ENCODE data around the gene DOHH.

The DOHH gene

GRCh38 chr19:3520166-3521103, 20.0 kb upstream of the DOHH start:
- Histone ChIP-seq H3K9me3 (ENCODE audit: low read length) (no peaks in the 10 kb centered on the region), H3K4me1 (ENCODE audit: insufficient read depth, low read length) (no peaks in the 10 kb centered on the region), H3K4me3 (ENCODE audit: low read length) (no peak overlapping the region), H2AFZ (ENCODE audit: low read depth, low read length) (no peak overlapping the region), H3K27me3 (ENCODE audit: insufficient read depth, low read length) (no peaks in the 10 kb centered on the region), H3K36me3 (ENCODE audit: insufficient read depth, low read length) (peaks cover 56% of the 10 kb centered on the region)

- H3K27me3 ChIP-seq (ENCODE audit: insufficient read depth, low read length), result no peaks in the 10 kb centered on the region
- H3K4me1 ChIP-seq (ENCODE audit: insufficient read depth, low read length), result no peaks in the 10 kb centered on the region
- H3K4me3 ChIP-seq (ENCODE audit: low read length), result no peak overlapping the region
- no peaks in the 10 kb centered on the region for H3K9me3 ChIP-seq (ENCODE audit: low read length)
- H3K36me3 ChIP-seq (ENCODE audit: insufficient read depth, low read length), result peaks cover 45% of the 10 kb centered on the region
- H2AFZ ChIP-seq (ENCODE audit: low read depth, low read length), result no peak overlapping the region
Measured at GRCh38 chr19:3519126-3519525, 18.7 kb upstream of the DOHH start.

GRCh38 chr19:3518659-3519058, 18.2 kb upstream of the DOHH start:
- Histone ChIP-seq H3K9me3 (ENCODE audit: low read length) (no peaks in the 10 kb centered on the region), H3K27me3 (ENCODE audit: insufficient read depth, low read length) (no peaks in the 10 kb centered on the region), H3K4me1 (ENCODE audit: insufficient read depth, low read length) (no peaks in the 10 kb centered on the region), H2AFZ (ENCODE audit: low read depth, low read length) (no peak overlapping the region), H3K4me3 (ENCODE audit: low read length) (no peak overlapping the region), H3K36me3 (ENCODE audit: insufficient read depth, low read length) (peaks cover 44% of the 10 kb centered on the region)

GRCh38 chr19:3518255-3518654, 17.8 kb upstream of the DOHH start:
- Histone ChIP-seq H3K4me3 (ENCODE audit: low read length) (no peak overlapping the region), H3K36me3 (ENCODE audit: insufficient read depth, low read length) (peaks cover 43% of the 10 kb centered on the region), H2AFZ (ENCODE audit: low read depth, low read length) (no peak overlapping the region), H3K9me3 (ENCODE audit: low read length) (no peaks in the 10 kb centered on the region), H3K4me1 (ENCODE audit: insufficient read depth, low read length) (no peaks in the 10 kb centered on the region), H3K27me3 (ENCODE audit: insufficient read depth, low read length) (no peaks in the 10 kb centered on the region)

GRCh38 chr19:3517638-3518037, 17.2 kb upstream of the DOHH start:
- H3K36me3 ChIP-seq (ENCODE audit: insufficient read depth, low read length), result peaks cover 43% of the 10 kb centered on the region

GRCh38 chr19:3516675-3517207, 16.3 kb upstream of the DOHH start:
- peaks cover 41% of the 10 kb centered on the region for H3K36me3 ChIP-seq (ENCODE audit: insufficient read depth, low read length)

More at GRCh38 chr19:3517638-3518037, 17.2 kb upstream of the DOHH start:
- Histone ChIP-seq H3K27me3 (ENCODE audit: insufficient read depth, low read length) (no peaks in the 10 kb centered on the region), H3K4me1 (ENCODE audit: insufficient read depth, low read length) (no peaks in the 10 kb centered on the region), H2AFZ (ENCODE audit: low read depth, low read length) (no peak overlapping the region), H3K9me3 (ENCODE audit: low read length) (no peaks in the 10 kb centered on the region), H3K4me3 (ENCODE audit: low read length) (no peak overlapping the region)

GRCh38 chr19:3515891-3516422, 15.5 kb upstream of the DOHH start:
- no peaks in the 10 kb centered on the region for H3K27me3 ChIP-seq (ENCODE audit: insufficient read depth, low read length)
- H3K4me1 ChIP-seq (ENCODE audit: insufficient read depth, low read length), result no peaks in the 10 kb centered on the region
- H2AFZ ChIP-seq (ENCODE audit: low read depth, low read length), result no peak overlapping the region
- H3K4me3 ChIP-seq (ENCODE audit: low read length), result no peak overlapping the region
- peaks cover 41% of the 10 kb centered on the region for H3K36me3 ChIP-seq (ENCODE audit: insufficient read depth, low read length)
- no peaks in the 10 kb centered on the region for H3K9me3 ChIP-seq (ENCODE audit: low read length)

More at GRCh38 chr19:3516675-3517207, 16.3 kb upstream of the DOHH start:
- Histone ChIP-seq H2AFZ (ENCODE audit: low read depth, low read length) (no peak overlapping the region), H3K4me1 (ENCODE audit: insufficient read depth, low read length) (no peaks in the 10 kb centered on the region), H3K27me3 (ENCODE audit: insufficient read depth, low read length) (no peaks in the 10 kb centered on the region), H3K9me3 (ENCODE audit: low read length) (no peaks in the 10 kb centered on the region), H3K4me3 (ENCODE audit: low read length) (no peak overlapping the region)

GRCh38 chr19:3514930-3515329, 14.5 kb upstream of the DOHH start:
- Histone ChIP-seq H2AFZ (ENCODE audit: low read depth, low read length) (no peak overlapping the region), H3K27me3 (ENCODE audit: insufficient read depth, low read length) (no peaks in the 10 kb centered on the region), H3K4me3 (ENCODE audit: low read length) (no peak overlapping the region), H3K36me3 (ENCODE audit: insufficient read depth, low read length) (peaks cover 45% of the 10 kb centered on the region), H3K9me3 (ENCODE audit: low read length) (no peaks in the 10 kb centered on the region), H3K4me1 (ENCODE audit: insufficient read depth, low read length) (no peaks in the 10 kb centered on the region)

GRCh38 chr19:3513229-3514140, 13.0 kb upstream of the DOHH start:
- Histone ChIP-seq H3K27me3 (ENCODE audit: insufficient read depth, low read length) (no peaks in the 10 kb centered on the region), H3K9me3 (ENCODE audit: low read length) (no peaks in the 10 kb centered on the region), H3K36me3 (ENCODE audit: insufficient read depth, low read length) (peaks cover 44% of the 10 kb centered on the region)

GRCh38 chr19:3512562-3513228, 12.2 kb upstream of the DOHH start:
- no peak overlapping the region for H2AFZ ChIP-seq (ENCODE audit: low read depth, low read length)
- H3K4me1 ChIP-seq (ENCODE audit: insufficient read depth, low read length), result peaks cover 2% of the 10 kb centered on the region
- H3K9me3 ChIP-seq (ENCODE audit: low read length), result no peaks in the 10 kb centered on the region
- H3K4me3 ChIP-seq (ENCODE audit: low read length), result no peak overlapping the region
- H3K36me3 ChIP-seq (ENCODE audit: insufficient read depth, low read length), result peaks cover 44% of the 10 kb centered on the region
- no peaks in the 10 kb centered on the region for H3K27me3 ChIP-seq (ENCODE audit: insufficient read depth, low read length)

More at GRCh38 chr19:3513229-3514140, 13.0 kb upstream of the DOHH start:
- Histone ChIP-seq H2AFZ (ENCODE audit: low read depth, low read length) (no peak overlapping the region), H3K4me3 (ENCODE audit: low read length) (no peak overlapping the region), H3K4me1 (ENCODE audit: insufficient read depth, low read length) (no peaks in the 10 kb centered on the region)

GRCh38 chr19:3511506-3512251, 11.2 kb upstream of the DOHH start:
- Histone ChIP-seq H3K36me3 (ENCODE audit: insufficient read depth, low read length) (peaks cover 41% of the 10 kb centered on the region), H3K4me3 (ENCODE audit: low read length) (no peak overlapping the region), H3K27me3 (ENCODE audit: insufficient read depth, low read length) (no peaks in the 10 kb centered on the region), H3K9me3 (ENCODE audit: low read length) (no peaks in the 10 kb centered on the region), H3K4me1 (ENCODE audit: insufficient read depth, low read length) (peaks cover 8% of the 10 kb centered on the region), H2AFZ (ENCODE audit: low read depth, low read length) (no peak overlapping the region)

- peaks cover 8% of the 10 kb centered on the region for H3K4me1 ChIP-seq (ENCODE audit: insufficient read depth, low read length)
- H3K9me3 ChIP-seq (ENCODE audit: low read length), result no peaks in the 10 kb centered on the region
- no peaks in the 10 kb centered on the region for H3K27me3 ChIP-seq (ENCODE audit: insufficient read depth, low read length)
- H3K4me3 ChIP-seq (ENCODE audit: low read length), result no peak overlapping the region
- no peak overlapping the region for H2AFZ ChIP-seq (ENCODE audit: low read depth, low read length)
- H3K36me3 ChIP-seq (ENCODE audit: insufficient read depth, low read length), result peaks cover 39% of the 10 kb centered on the region
Measured at GRCh38 chr19:3510727-3511126, 10.3 kb upstream of the DOHH start.

All from neuron (in vitro differentiated cells).